ENCODE results near the gene CCNT1.

CCNT1 gene

DNA sequence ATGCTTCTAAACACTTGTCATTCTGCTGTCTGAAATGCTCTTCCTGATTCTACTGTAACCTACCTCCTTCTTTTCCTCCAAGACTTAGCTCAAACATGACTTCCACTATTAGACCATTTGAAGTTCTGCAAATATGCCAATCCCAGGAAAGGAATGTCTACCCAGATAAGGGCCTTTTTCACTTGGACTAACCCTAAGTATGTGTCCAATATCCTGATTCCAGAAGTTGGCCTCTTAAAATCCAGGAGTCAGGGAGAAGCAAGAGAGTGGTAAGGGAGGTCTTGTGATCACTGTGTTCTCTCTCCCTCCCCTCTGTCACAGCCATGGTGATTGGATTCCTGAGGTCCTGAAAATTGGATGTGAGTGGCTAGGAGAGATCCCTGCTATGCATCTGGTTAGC lies 42.2 kb upstream of the CCNT1 start:
- Histone ChIP-seq H4K20me1 (ENCODE audit: control insufficient read depth, insufficient read depth, low read depth, low read length) (no peaks in the 10 kb centered on the region), H3K9me2 (replicated peaks; ENCODE audit: control insufficient read depth, low read length) (no peaks in the 10 kb centered on the region), H3F3A (ENCODE audit: control insufficient read depth, insufficient read depth) (no peaks in the 10 kb centered on the region), H3K27ac (ENCODE audit: low read depth, low read length) (no peak overlapping the region), H3K4me2 (ENCODE audit: low read length) (no peak overlapping the region), H3K4me1 (ENCODE audit: control insufficient read depth, low read length) (no peaks in the 10 kb centered on the region), H3K36me3 (ENCODE audit: control insufficient read depth, low read length) (no peaks in the 10 kb centered on the region), H3K27me3 (ENCODE audit: control insufficient read depth, low read length) (no peaks in the 10 kb centered on the region), H3K79me2 (ENCODE audit: control insufficient read depth, low read length) (no peaks in the 10 kb centered on the region), H3K4me3 (ENCODE audit: low read length) (no peak overlapping the region), H3K9me3 (ENCODE audit: control insufficient read depth, insufficient read depth, low read length) (no peaks in the 10 kb centered on the region)
- no peak for TF ChIP-seq EZH2phosphoT487 (IDR thresholded peaks at IDR 0.05; ENCODE audit: borderline replicate concordance, low read length)
- TF ChIP-seq, protein P1, sequence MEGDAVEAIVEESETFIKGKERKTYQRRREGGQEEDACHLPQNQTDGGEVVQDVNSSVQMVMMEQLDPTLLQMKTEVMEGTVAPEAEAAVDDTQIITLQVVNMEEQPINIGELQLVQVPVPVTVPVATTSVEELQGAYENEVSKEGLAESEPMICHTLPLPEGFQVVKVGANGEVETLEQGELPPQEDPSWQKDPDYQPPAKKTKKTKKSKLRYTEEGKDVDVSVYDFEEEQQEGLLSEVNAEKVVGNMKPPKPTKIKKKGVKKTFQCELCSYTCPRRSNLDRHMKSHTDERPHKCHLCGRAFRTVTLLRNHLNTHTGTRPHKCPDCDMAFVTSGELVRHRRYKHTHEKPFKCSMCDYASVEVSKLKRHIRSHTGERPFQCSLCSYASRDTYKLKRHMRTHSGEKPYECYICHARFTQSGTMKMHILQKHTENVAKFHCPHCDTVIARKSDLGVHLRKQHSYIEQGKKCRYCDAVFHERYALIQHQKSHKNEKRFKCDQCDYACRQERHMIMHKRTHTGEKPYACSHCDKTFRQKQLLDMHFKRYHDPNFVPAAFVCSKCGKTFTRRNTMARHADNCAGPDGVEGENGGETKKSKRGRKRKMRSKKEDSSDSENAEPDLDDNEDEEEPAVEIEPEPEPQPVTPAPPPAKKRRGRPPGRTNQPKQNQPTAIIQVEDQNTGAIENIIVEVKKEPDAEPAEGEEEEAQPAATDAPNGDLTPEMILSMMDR (IDR thresholded peaks at IDR 0.05; ENCODE audit: low read depth, low read length, poor library complexity, severe bottlenecking): no peak

DNA sequence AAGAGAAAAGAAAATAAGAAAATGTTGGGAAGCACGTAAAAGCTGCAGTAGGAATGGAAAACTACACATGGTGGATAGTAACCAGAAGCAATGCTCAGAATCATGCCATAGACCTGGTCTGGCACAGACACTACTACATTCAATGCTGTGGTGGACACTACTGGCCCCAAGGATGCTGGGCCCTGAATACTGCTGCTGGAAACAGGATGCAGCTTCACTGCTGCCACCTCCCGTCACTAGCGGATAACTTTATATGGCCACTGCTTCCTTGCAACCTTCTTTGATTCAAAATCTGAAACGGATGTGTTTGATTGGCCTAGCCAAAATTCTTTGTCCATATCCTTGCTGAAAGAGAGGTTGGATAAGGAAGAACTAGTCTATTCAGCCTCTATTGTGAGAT lies 41.7 kb upstream of the CCNT1 start:
- Histone ChIP-seq H3K27me3 (ENCODE audit: control insufficient read depth, low read length) (no peaks in the 10 kb centered on the region), H3K4me1 (ENCODE audit: control insufficient read depth, low read length) (no peaks in the 10 kb centered on the region), H4K20me1 (ENCODE audit: control insufficient read depth, insufficient read depth, low read depth, low read length) (no peaks in the 10 kb centered on the region), H3K4me3 (ENCODE audit: low read length) (no peak overlapping the region), H3K9me2 (replicated peaks; ENCODE audit: control insufficient read depth, low read length) (no peaks in the 10 kb centered on the region), H3K79me2 (ENCODE audit: control insufficient read depth, low read length) (no peaks in the 10 kb centered on the region), H3K9me3 (ENCODE audit: control insufficient read depth, insufficient read depth, low read length) (no peaks in the 10 kb centered on the region), H3K4me2 (ENCODE audit: low read length) (no peak overlapping the region), H3K36me3 (ENCODE audit: control insufficient read depth, low read length) (no peaks in the 10 kb centered on the region), H3K27ac (ENCODE audit: low read depth, low read length) (no peak overlapping the region), H3F3A (ENCODE audit: control insufficient read depth, insufficient read depth) (no peaks in the 10 kb centered on the region)
- TF ChIP-seq, protein P1 (IDR thresholded peaks at IDR 0.05; ENCODE audit: low read depth, low read length, poor library complexity, severe bottlenecking): no peak
- TF ChIP-seq EZH2phosphoT487 (IDR thresholded peaks at IDR 0.05; ENCODE audit: borderline replicate concordance, low read length): no peak

DNA sequence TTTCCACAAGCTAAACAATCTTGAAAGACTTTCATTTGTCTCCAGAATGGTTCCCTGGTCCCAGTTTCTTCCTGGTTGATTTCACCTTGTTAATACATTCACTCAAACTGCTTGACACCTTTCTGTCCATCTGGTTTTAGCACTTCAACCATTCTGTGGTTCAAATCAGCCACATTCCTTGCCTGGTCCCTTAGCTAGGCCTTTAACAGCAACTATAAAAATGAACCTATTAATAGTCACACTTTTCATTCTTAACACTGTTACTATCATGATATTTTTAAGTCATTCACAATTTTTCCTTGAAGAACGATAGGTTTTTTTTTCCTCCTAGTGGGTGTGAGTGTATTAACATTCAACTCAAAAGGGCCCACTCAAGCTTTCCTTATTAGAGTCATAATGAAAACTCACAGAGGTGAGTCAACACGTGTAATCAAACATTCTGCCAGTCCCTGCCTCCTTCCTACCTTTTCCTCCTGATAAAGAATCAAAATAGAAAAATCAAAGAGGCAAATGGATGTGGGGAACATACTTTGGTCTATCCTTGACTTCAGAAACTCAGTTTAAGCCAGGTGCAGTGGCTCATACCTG lies 34.4 kb upstream of the CCNT1 start:
- H3K36me3 ChIP-seq (ENCODE audit: control insufficient read depth, low read length): no peaks in the 10 kb centered on the region
- no peak overlapping the region for H3K4me3 ChIP-seq (ENCODE audit: low read length)
- H3K27me3 ChIP-seq (ENCODE audit: control insufficient read depth, low read length): peaks cover 3% of the 10 kb centered on the region
- no peaks in the 10 kb centered on the region for H3K9me2 ChIP-seq (replicated peaks; ENCODE audit: control insufficient read depth, low read length)
- no peaks in the 10 kb centered on the region for H3F3A ChIP-seq (ENCODE audit: control insufficient read depth, insufficient read depth)
- no peaks in the 10 kb centered on the region for H3K4me1 ChIP-seq (ENCODE audit: control insufficient read depth, low read length)
- H3K4me2 ChIP-seq (ENCODE audit: low read length): no peak overlapping the region
- no peaks in the 10 kb centered on the region for H3K9me3 ChIP-seq (ENCODE audit: control insufficient read depth, insufficient read depth, low read length)
- no peaks in the 10 kb centered on the region for H3K79me2 ChIP-seq (ENCODE audit: control insufficient read depth, low read length)
- H3K27ac ChIP-seq (ENCODE audit: low read depth, low read length): no peak overlapping the region
- TF ChIP-seq, protein P1 (IDR thresholded peaks at IDR 0.05; ENCODE audit: low read depth, low read length, poor library complexity, severe bottlenecking): no peak
- no peak for TF ChIP-seq EZH2phosphoT487 (IDR thresholded peaks at IDR 0.05; ENCODE audit: borderline replicate concordance, low read length)
- no peaks in the 10 kb centered on the region for H4K20me1 ChIP-seq (ENCODE audit: control insufficient read depth, insufficient read depth, low read depth, low read length)

All from DOHH2 (cell line).